GM19025 (cell line): ENCODE results near the gene KIF26A.

Experiments used
- ATAC-seq: cut with Tn5 transposase; IDR thresholded peaks from one replicate; pipeline ENCODE4 v1.9.1; 2021; ENCODE audit warnings: mild to moderate bottlenecking, low read depth, moderate library complexity; ENCODE audit not compliant: unreplicated experiment

Gene KIF26A

GRCh38 chr14:104138098-104138717 lies at the start of gene KIF26A:
Gene KIF26A, plus strand, starts transcription at chr14:104138587. Its CDS starts 136 bp downstream, at chr14:104138723.
- no peak for ATAC-seq

- no peak for ATAC-seq
Measured at GRCh38 chr14:104090071-104090748, 48.2 kb upstream of the KIF26A start.

- no peak for ATAC-seq
Measured at GRCh38 chr14:104091061-104091926, 47.1 kb upstream of the KIF26A start.

GRCh38 chr14:104091927-104092771 lies 46.2 kb upstream of the KIF26A start:
- no peak for ATAC-seq

- no peak for ATAC-seq
Measured at GRCh38 chr14:104092931-104093365, 45.4 kb upstream of the KIF26A start.

GRCh38 chr14:104093366-104094055 lies 44.9 kb upstream of the KIF26A start:
- ATAC-seq: no peak

- ATAC-seq: no peak
Measured at GRCh38 chr14:104094056-104094708, 44.2 kb upstream of the KIF26A start.

GRCh38 chr14:104094709-104095425 lies 43.5 kb upstream of the KIF26A start:
- ATAC-seq: no peak

GRCh38 chr14:104095426-104096310 lies 42.7 kb upstream of the KIF26A start:
- ATAC-seq: no peak

GRCh38 chr14:104096318-104096717 lies 42.1 kb upstream of the KIF26A start:
- ATAC-seq: no peak

GRCh38 chr14:104096751-104097700 lies 41.4 kb upstream of the KIF26A start:
- ATAC-seq: no peak

GRCh38 chr14:104098272-104099095 lies 39.9 kb upstream of the KIF26A start:
- ATAC-seq: no peak

- ATAC-seq: no peak
Measured at GRCh38 chr14:104099096-104100041, 39.0 kb upstream of the KIF26A start.

- ATAC-seq: no peak
Measured at GRCh38 chr14:104100171-104101085, 38.0 kb upstream of the KIF26A start.
